DOHH2 (cell line): ENCODE measurements around the gene QSOX2.

Source experiments
- EZH2phosphoT487 ChIP-seq: fragments of 200-600 bp; sonication (generic); IDR thresholded peaks from 2 replicates; pipeline ENCODE4 v1.6.1; 2017; ENCODE audit warnings: borderline replicate concordance, mild to moderate bottlenecking, antibody characterized with exemption, low read length, moderate library complexity, mixed read lengths
- TF ChIP-seq, protein P1 (sequence below): fragments of 200-600 bp; sonication (generic); IDR thresholded peaks from one replicate; pipeline ENCODE4 v1.5.1; 2014; ENCODE audit warnings: antibody characterized with exemption, mild to moderate bottlenecking, low read depth, low read length; ENCODE audit not compliant: poor library complexity, severe bottlenecking

DNA sequence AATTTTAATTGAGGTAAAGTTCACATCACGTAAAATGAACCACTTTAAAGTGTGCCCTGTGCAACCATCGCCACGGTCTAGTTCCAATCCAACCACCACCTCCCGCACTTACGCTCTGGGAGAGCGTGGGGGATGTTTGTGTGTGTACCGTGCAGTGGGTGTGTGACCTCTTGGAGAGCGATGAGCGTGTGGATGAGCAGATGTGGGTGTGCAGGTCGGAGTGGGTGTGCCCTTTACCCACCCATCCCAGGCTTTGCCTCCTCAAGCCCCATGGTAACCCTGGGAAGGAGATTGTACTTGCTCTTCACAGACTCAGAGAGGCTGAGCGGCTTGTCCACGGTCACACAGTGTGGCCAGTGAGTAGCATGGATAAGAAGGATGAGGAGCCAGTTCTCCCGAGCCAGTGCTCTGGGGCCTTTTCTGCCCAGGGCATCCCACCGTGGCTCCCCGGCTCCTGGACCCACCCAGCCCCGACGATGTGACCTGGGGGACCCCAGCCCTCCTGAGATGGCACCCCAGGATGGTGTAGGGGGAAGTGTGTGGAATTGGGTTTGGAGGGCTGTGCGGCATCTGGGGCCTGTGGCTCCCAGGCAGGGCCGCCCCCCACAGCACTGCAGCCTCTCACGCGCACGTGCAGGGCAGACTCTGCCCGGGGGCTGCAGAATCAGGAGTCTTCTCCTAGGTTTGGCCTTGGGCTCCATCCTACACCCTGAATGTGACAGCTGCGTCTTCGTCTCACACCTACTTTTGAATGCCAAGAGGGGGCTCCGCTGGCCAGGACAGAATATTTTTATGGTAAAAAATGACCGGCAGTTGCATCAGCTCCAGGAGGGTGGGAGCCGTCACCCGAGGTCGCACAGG is 54.3 kb downstream of the QSOX2 start:
- TF ChIP-seq, protein P1, sequence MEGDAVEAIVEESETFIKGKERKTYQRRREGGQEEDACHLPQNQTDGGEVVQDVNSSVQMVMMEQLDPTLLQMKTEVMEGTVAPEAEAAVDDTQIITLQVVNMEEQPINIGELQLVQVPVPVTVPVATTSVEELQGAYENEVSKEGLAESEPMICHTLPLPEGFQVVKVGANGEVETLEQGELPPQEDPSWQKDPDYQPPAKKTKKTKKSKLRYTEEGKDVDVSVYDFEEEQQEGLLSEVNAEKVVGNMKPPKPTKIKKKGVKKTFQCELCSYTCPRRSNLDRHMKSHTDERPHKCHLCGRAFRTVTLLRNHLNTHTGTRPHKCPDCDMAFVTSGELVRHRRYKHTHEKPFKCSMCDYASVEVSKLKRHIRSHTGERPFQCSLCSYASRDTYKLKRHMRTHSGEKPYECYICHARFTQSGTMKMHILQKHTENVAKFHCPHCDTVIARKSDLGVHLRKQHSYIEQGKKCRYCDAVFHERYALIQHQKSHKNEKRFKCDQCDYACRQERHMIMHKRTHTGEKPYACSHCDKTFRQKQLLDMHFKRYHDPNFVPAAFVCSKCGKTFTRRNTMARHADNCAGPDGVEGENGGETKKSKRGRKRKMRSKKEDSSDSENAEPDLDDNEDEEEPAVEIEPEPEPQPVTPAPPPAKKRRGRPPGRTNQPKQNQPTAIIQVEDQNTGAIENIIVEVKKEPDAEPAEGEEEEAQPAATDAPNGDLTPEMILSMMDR = no peak
- TF ChIP-seq EZH2phosphoT487 = no peak
